Ovary (tissue), 3 donors: ENCODE data around the gene FMN1.

ENCODE experiments used
- CTCF ChIP-seq, 3 donors: fragments of 450-650 bp in 2 of 3; fragments of 200-600 bp in 1 of 3; IDR thresholded peaks; one replicate each; pipeline versions ENCODE4 v1.5.1 to v1.8.0; 2016 to 2022; ENCODE audit warnings: antibody characterized with exemption in 3 of 3, mild to moderate bottlenecking in 1 of 3
- POLR2A ChIP-seq: fragments of 450-650 bp; IDR thresholded peaks from one replicate; pipeline ENCODE4 v1.6.1; 2017; ENCODE audit warnings: antibody characterized with exemption, mild to moderate bottlenecking, moderate library complexity
- donor health status: DM: no; HTN: no; CAD: no.

- no peak for TF ChIP-seq CTCF (IDR thresholded peaks at IDR 0.05)
- no peak for TF ChIP-seq POLR2A
These were observed 342.5 kb downstream of the FMN1 start for GRCh38 chr15:32852017-32852416.
